NCI-H1436 (cell line): ENCODE data around the gene CBLB.

Source experiments
- DNase-seq: peaks from one replicate; lab custom pipeline; 2025; lab: John Stamatoyannopoulos, UW

Gene CBLB

GRCh38 chr3:105688821-105689220, 180.0 kb downstream of the CBLB start:
- DNase-seq: no peak

GRCh38 chr3:105686278-105686897, 182.4 kb downstream of the CBLB start:
- peak; percentile 29 for DNase-seq

- no peak for DNase-seq
These were observed 188.9 kb downstream of the CBLB start for GRCh38 chr3:105679951-105680350.

GRCh38 chr3:105678017-105678416, 190.8 kb downstream of the CBLB start:
- DNase-seq: no peak

- no peak for DNase-seq
These were observed 192.1 kb downstream of the CBLB start for GRCh38 chr3:105676621-105677300.

GRCh38 chr3:105674437-105675065, 194.3 kb downstream of the CBLB start:
- DNase-seq: no peak

- no peak for DNase-seq
These were observed 195.8 kb downstream of the CBLB start for GRCh38 chr3:105672996-105673395.

- DNase-seq: no peak
These were observed 206.5 kb downstream of the CBLB start for GRCh38 chr3:105662306-105662705.

- no peak for DNase-seq
These were observed 207.4 kb downstream of the CBLB start for GRCh38 chr3:105661461-105661860.

- DNase-seq: no peak
These were observed 211.9 kb downstream of the CBLB start for GRCh38 chr3:105656651-105657504.

GRCh38 chr3:105653868-105654267, 214.9 kb downstream of the CBLB start:
- no peak for DNase-seq

- DNase-seq: no peak
These were observed 215.6 kb downstream of the CBLB start for GRCh38 chr3:105653166-105653565.

GRCh38 chr3:105649480-105649879, 219.3 kb downstream of the CBLB start:
- DNase-seq: no peak

GRCh38 chr3:105647047-105647446, 221.8 kb downstream of the CBLB start:
- DNase-seq: no peak

- DNase-seq: no peak
These were observed 229.7 kb downstream of the CBLB start for GRCh38 chr3:105639131-105639530.

- DNase-seq: no peak
These were observed 234.1 kb downstream of the CBLB start for GRCh38 chr3:105634708-105635107.

GRCh38 chr3:105629718-105630117, 239.1 kb downstream of the CBLB start:
- DNase-seq: no peak

GRCh38 chr3:105626739-105627138, 242.1 kb downstream of the CBLB start:
- DNase-seq: no peak

GRCh38 chr3:105622169-105622568, 246.6 kb downstream of the CBLB start:
- no peak for DNase-seq

GRCh38 chr3:105620236-105620635, 248.6 kb downstream of the CBLB start:
- no peak for DNase-seq

- DNase-seq: no peak
These were observed 249.2 kb downstream of the CBLB start for GRCh38 chr3:105619651-105620050.

- DNase-seq: no peak
These were observed 250.3 kb downstream of the CBLB start for GRCh38 chr3:105618556-105618955.
